Spleen (tissue), 11 donors: Measurements from ENCODE around the gene LBX2. TPM values are rescaled to one million over a fixed set of nuclear protein-coding genes. Genes with fewer than 3 reads are reported as not detected.

Experiments
- DNase-seq: peaks from one replicate; pipeline ENCODE4 v3.0.0-alpha.2; 2020
- H3K27ac ChIP-seq, 8 donors: fragments of 200-600 bp; sonication (generic) in 7 of 8; 1 replicate in 4 of 8; 2 replicates in 4 of 8; pipeline versions ENCODE4 v1.5.0 to v1.8.0; 2016 to 2021; ENCODE audit warnings: inconsistent platforms in 4 of 8, mild to moderate bottlenecking in 4 of 8, moderate library complexity in 1 of 8
- H3K27me3 ChIP-seq, 7 donors: fragments of 200-600 bp; sonication (generic) in 6 of 7; replicated peaks in 1 of 7; 1 replicate in 4 of 7; 2 replicates in 3 of 7; pipeline versions ENCODE4 v1.5.0 to v1.8.0; 2016 to 2021; ENCODE audit warnings: inconsistent platforms in 3 of 7, mild to moderate bottlenecking in 1 of 7
- H3K36me3 ChIP-seq, 6 donors: fragments of 200-600 bp; sonication (generic) in 5 of 6; 1 replicate in 4 of 6; 2 replicates in 2 of 6; pipeline versions ENCODE4 v1.5.0 to v1.8.0; 2016 to 2021; ENCODE audit warnings: inconsistent platforms in 2 of 6
- H3K4me1 ChIP-seq, 6 donors: fragments of 200-600 bp; sonication (generic) in 5 of 6; 1 replicate in 3 of 6; 2 replicates in 3 of 6; pipeline versions ENCODE4 v1.5.0 to v1.8.0; 2016 to 2021; ENCODE audit warnings: inconsistent platforms in 3 of 6
- H3K4me3 ChIP-seq, 8 donors: fragments of 200-600 bp; sonication (generic) in 7 of 8; 1 replicate in 4 of 8; 2 replicates in 4 of 8; pipeline versions ENCODE4 v1.5.0 to v1.8.0; 2016 to 2021; ENCODE audit warnings: inconsistent platforms in 4 of 8, mild to moderate bottlenecking in 4 of 8, moderate library complexity in 2 of 8
- H3K9me3 ChIP-seq, 8 donors: fragments of 200-600 bp; sonication (generic) in 7 of 8; 1 replicate in 4 of 8; 2 replicates in 4 of 8; pipeline versions ENCODE4 v1.5.0 to v1.8.0; 2016 to 2021; ENCODE audit warnings: inconsistent platforms in 4 of 8
- CTCF ChIP-seq, 11 experiments: fragments of 200-600 bp in 7 of 11; fragments of 450-650 bp in 4 of 11; sonication (generic) in 4 of 11; IDR thresholded peaks in 8 of 11; conservative IDR thresholded peaks in 3 of 11; 1 replicate in 7 of 11; 2 replicates in 4 of 11; pipeline versions ENCODE4 v1.4.0 to v1.8.0; 2016 to 2021; ENCODE audit warnings: antibody characterized with exemption in 11 of 11, inconsistent platforms in 4 of 11, mild to moderate bottlenecking in 1 of 11
- POLR2A ChIP-seq, 3 donors: fragments of 450-650 bp; IDR thresholded peaks; one replicate each; pipeline ENCODE4 v1.5.1; 2017; ENCODE audit warnings: antibody characterized with exemption in 3 of 3, mild to moderate bottlenecking in 1 of 3
- POLR2AphosphoS5 ChIP-seq, 3 donors: sonication (generic); formaldehyde crosslinking; IDR thresholded peaks; one replicate each; pipeline ENCODE4 v1.5.1; 2017; ENCODE audit warnings: antibody characterized with exemption in 3 of 3
- WGBS, 5 donors: extraction: QIAGEN DNeasy Blood & Tissue Kit in 3 of 5; methylation state at CpG; one replicate each; pipeline versions ENCODE4 v1.1.5 to v1.1.7; 2013 to 2018; 5-methylcytosine and 5-hydroxymethylcytosine counted together
- intact Hi-C: fragments of 100-400 bp; cut with DNase I; formaldehyde crosslinking; loops from one replicate; pipeline ENCODE4 v1.15.0; 2023; ENCODE audit warnings: low total_unique reads
- polyA plus RNA-seq, 3 donors: library from polyadenylated mRNA; stranded (reverse); fragments of 200-250 nt; gene quantifications; one replicate each; pipeline ENCODE4 v1.2.1, GENCODE V29; 2013
- total RNA-seq, 7 donors: library from RNA; depleted of rRNA in 3 of 7; stranded (reverse); fragments of >200 nt in 3 of 7; fragmentation: NEBNext Ultra II Directional in 4 of 7; extraction: Animal tissue kit (Norgen Biotek cat#: 25700) in 4 of 7; gene quantifications; one replicate each; pipeline versions ENCODE4 v1.1.0 to v1.2.1, GENCODE V29; 2016 to 2021
- donor health status: healthy with polysubstance abuse.
- donor health status: DM: no; HTN: no; CAD: no; lungs with moderate emphysema.
- donor health status: DM: no; HTN: no; CAD: no.
- donor health status: Bipolar disorder and iron deficiency.
- donor health status: healthy.
- donor health status: DM: no; HTN: no; CAD: no.
- donor health status: DM: yes; HTN: yes; CAD: no.

The LBX2 gene
- total and polyA plus RNA-seq, 10 donors: 0.50 to 2.7 (median 0.91) TPM

- DNase-seq: no peak
- H3K4me1 ChIP-seq: peaks cover 0 to 33% (median 4%) of the 10 kb centered on the region in 6 donors
- H3K4me3 ChIP-seq: no peak overlapping the region
- intact Hi-C loops: no loop called here
- TF ChIP-seq POLR2AphosphoS5 (IDR thresholded peaks at IDR 0.05) (no peak), CTCF (IDR thresholded peaks at IDR 0.05 in 8 of 11, conservative IDR thresholded peaks at IDR 0.05 in 3 of 11) (no peak), POLR2A (IDR thresholded peaks at IDR 0.05) (no peak)
- no peaks in the 10 kb centered on the region for H3K27me3 ChIP-seq
- H3K36me3 ChIP-seq: peaks cover 0 to 25% (median 12%) of the 10 kb centered on the region in 6 donors
- WGBS, 5 donors: 74 to 82% (median 79%) methylated on average over 4 of the region's 4 CpGs
- no peak overlapping the region for H3K27ac ChIP-seq
- no peaks in the 10 kb centered on the region for H3K9me3 ChIP-seq
These were observed 37.7 kb upstream of the LBX2 start for GRCh38 chr2:74537140-74537539.

- DNase-seq: peak; percentile 71
- H3K4me1 ChIP-seq: peaks cover 4 to 41% (median 12%) of the 10 kb centered on the region in 6 donors
- H3K27ac ChIP-seq: no peak overlapping the region
- TF ChIP-seq POLR2A (IDR thresholded peaks at IDR 0.05) (no peak), POLR2AphosphoS5 (IDR thresholded peaks at IDR 0.05) (peak in 2 of 3 donors; percentile 7 to 49)
- H3K27me3 ChIP-seq: no peaks in the 10 kb centered on the region
- peaks cover 0 to 32% (median 12%) of the 10 kb centered on the region in 6 donors for H3K36me3 ChIP-seq
- no peak overlapping the region for H3K4me3 ChIP-seq
- intact Hi-C loops: no loop called here
- no peaks in the 10 kb centered on the region for H3K9me3 ChIP-seq
- 87 to 91% (median 90%) methylated on average over 21 to 23 of the region's 23 CpGs for WGBS, 5 donors
These were observed 37.0 kb upstream of the LBX2 start for GRCh38 chr2:74536166-74536950.

DNA sequence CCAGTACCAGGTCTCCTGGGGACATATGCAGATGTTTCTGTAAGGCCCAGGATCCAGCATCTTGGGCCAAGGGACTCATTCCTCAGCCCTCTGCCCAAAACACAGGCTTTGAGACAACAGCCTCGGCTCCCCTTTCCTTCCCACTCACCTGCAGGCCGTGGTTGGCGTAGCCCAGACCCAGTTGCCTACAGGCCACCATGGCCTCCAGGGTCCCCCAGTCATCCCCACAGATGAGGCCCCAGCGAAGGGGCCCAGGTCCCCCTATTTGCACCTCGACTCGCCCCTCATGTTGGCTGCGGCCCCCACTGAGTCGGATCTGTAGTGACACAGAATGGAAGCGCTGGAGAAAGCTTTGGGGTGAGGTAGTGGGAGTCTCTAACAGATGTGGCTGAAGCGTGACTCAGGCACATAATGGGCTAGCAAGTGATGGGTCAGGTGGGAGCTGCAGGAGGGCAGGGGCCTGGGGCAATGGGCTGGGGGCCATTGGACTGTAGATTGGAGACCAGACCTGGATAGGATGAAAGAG lies 36.1 kb upstream of the LBX2 start:
- WGBS, 5 donors: 86 to 93% (median 93%) methylated on average over 10 of the region's 10 CpGs
- Histone ChIP-seq H3K27ac (no peak overlapping the region), H3K4me3 (no peak overlapping the region), H3K27me3 (no peaks in the 10 kb centered on the region), H3K9me3 (no peaks in the 10 kb centered on the region), H3K36me3 (peaks cover 0 to 33% (median 12%) of the 10 kb centered on the region in 6 donors), H3K4me1 (peaks cover 11 to 46% (median 21%) of the 10 kb centered on the region in 6 donors)
- DNase-seq: peak; percentile 41
- intact Hi-C loops: no loop called here
- TF ChIP-seq CTCF (IDR thresholded peaks at IDR 0.05 in 8 of 11, conservative IDR thresholded peaks at IDR 0.05 in 3 of 11) (no peak), POLR2AphosphoS5 (IDR thresholded peaks at IDR 0.05) (peak in 1 of 3 donors; percentile 39)

GRCh38 chr2:74534411-74534810 lies 35.0 kb upstream of the LBX2 start:
- TF ChIP-seq POLR2AphosphoS5 (IDR thresholded peaks at IDR 0.05) (peak in 2 of 3 donors; percentile 29 to 47), CTCF (IDR thresholded peaks at IDR 0.05 in 8 of 11, conservative IDR thresholded peaks at IDR 0.05 in 3 of 11) (no peak)
- 81 to 86% (median 85%) methylated on average over 12 of the region's 12 CpGs for WGBS, 5 donors
- peak; percentile 72 for DNase-seq

More at GRCh38 chr2:74534411-74534810, 35.0 kb upstream of the LBX2 start:
- H3K4me1 ChIP-seq: peaks cover 11 to 38% (median 23%) of the 10 kb centered on the region in 6 donors
- intact Hi-C loops: no loop called here
- no peak overlapping the region for H3K27ac ChIP-seq
- no peaks in the 10 kb centered on the region for H3K27me3 ChIP-seq
- H3K36me3 ChIP-seq: peaks cover 0 to 33% (median 12%) of the 10 kb centered on the region in 6 donors
- no peaks in the 10 kb centered on the region for H3K9me3 ChIP-seq
- H3K4me3 ChIP-seq: no peak overlapping the region
